Endometrium (tissue), 2 donors: Measurements from ENCODE around the gene USP15.

ENCODE experiments used
- FAIRE-seq: peaks from 2 replicates; lab custom pipeline; 2012; peaks lifted over from hg19 to GRCh38; lab: Jason Lieb, UNC
- donor health status: control.
- donor health status: control.

USP15 gene

DNA sequence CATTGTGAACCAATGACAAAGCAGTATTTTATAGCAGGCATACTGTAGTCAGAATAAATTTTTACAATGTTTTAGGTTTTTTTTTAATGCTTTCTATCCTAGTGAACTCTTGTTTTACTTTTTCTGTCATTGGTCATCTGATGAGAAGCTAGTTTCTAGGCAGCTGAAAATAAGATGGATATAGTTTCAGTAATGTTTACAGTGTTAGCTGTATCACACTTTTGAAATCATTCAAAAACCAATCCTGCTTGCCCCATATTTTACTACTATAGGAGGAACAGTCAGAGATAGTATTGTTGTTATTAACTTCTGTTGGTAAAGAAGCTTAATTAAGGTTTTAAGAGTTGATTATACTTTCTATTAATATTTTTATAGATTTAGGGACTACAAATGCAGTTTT lies 24.5 kb downstream of the USP15 start:
- no peak for FAIRE-seq

DNA sequence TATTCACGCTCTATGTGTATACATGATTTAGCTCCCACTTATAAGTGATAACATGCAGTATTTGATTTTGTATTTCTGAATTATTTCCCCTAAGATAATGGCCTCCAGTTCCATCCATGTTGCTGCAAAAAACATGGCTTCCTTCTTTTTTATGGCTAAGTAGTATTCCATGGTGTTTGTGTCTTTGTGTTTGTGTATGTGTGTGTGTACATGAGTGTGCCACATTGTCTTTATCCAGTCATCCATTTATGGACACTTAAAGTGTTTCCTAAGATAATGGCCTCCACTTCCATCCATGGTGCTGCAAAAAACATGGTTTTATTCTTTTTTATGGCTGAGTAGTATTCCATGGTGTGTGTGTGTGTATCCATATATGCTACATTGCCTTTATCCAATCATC lies 25.1 kb downstream of the USP15 start:
- FAIRE-seq, result no peak

DNA sequence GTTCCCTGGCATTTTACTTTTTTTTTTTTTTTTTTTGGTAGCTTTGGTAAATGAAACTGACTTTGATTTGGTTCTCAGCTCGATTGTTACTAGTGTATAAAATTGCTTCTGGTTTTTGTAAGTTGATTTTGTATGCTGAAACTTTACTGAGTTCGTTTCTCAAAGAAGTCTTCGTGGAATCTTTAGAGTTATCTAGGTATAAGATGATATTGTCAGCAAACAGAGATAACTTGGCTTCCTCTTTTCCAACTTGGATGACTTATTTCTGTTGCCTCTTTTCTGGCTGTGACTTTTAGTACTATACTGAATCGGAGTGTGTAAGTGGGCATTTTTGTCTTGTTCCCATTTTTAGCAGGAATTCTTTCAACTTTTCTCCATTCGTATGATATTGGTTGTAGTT lies 28.1 kb downstream of the USP15 start:
- no peak for FAIRE-seq

DNA sequence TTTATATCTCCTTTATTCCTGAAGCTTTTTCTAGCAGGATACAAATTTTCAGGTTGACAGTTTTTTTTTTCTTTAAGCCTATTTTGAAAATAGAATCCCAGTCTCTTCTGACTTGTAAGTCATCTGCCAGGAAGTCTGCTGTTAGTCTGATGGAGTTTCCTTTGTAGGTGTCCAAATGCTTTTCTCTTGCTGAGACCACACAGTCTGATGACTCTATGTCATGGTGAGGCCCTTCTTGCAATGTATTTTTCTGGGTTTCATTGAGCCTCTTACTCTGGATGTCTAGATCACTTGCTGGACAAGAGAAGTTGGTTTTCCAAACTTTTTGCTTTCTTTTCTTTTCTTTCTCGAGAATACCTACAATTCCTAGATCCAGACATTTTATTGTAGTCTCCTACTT lies 30.6 kb downstream of the USP15 start:
- FAIRE-seq, result no peak

DNA sequence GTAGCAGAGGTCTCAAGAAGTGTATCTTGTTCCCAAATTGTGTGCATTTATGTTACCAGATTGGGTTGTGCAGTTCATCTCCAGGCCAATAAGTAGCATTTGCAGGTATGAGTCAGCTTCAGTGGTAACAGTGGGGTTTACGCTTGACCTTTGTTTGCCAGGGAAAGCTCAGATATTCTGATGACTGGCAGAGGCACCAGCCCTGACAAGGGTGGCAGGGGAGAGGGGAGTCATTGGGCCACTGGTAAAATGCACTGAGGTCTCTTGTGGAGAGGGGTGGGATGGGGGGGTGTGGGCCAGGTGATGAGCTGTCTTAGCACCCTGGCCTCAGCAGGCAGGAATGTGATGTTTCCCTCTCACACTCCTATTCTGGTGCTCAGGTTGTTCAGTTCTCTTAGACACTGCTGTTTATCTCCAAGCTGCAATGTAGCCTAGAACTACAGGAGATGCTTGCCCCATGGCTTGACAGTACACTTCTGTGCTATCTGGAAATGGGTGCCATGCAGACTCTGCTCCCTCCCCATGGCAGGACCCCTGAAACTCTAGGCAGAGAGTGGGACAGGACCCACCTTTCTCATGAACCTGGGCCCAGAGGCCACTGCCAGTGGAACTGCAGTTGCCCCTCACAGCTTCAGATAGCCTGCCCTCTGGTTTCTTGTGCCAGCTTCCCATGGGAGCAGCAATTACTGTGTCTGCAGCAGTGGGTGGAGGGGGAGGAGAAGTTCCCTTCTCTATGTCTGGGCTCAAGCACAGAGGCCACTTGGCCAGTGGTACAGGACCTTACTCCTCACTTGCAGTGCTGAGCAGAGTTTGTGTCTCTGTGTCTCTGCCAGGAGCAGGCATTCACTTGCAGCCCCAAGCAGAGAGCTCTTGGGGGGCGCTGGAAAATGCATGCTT lies 31.9 kb downstream of the USP15 start:
- no peak for FAIRE-seq

DNA sequence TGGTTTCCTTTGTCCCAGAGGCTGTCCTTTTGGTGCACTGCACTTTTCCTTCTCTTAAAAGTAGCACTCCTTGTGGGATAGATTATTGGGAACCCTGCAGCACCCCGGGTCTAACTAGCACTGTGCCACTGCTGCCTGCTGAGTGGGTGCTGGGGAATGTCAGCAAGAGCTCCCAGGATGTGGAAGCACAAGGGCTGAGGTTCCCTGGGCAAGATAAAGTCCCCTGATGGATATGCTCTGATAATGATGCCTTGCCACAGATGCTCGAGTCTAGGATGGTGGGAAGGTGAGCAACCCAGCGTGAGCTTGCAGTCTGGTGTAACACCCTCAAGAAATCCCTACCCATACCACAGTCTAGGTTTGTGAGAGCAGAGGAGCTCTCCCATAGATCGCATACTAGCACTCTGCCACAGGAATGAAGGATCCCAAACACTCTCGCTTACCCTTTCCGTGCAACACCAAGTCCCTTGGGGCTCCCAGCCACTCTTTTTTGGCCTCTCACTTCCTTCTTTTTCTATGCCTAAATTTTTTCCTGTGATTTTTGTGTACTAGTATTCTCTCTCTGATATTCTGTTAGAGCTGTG lies 32.6 kb downstream of the USP15 start:
- FAIRE-seq, result no peak

DNA sequence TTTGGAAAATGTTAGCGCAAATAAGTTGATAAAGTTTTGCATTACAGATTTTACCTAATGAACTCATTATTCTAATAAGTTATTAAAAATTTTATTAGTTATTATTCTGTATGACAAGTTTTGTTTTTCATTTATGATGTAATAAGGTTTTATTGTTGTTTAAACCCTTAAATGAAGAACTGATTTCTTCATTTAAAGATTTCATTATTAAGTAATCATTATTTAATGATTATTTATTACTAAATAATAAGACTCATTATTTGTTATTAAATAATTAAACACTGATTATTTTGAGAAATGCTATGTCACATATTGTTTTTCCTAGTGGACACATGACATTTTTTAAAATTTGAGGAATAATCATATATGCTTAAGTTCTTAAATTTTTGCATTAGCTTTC lies 34.2 kb downstream of the USP15 start:
- peak; percentile 74 for FAIRE-seq

DNA sequence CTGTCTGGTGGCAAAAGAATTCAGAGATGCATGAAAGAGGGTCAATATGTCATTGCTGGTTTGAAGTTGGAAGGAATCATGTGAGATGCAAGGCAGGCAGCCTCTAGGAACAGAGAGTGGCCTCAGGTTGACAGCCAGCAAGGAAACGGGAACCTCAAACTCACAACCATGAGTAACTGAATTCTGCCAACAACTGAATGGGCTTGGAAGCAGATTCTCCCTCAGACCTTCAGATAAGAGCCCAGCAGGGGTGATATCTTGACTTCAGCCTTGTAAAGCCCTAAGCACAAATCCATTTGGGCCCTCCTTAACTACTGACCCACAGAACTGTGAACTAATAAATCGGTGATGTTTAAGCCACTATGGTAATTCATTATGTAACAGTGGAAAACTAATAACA lies 35.8 kb downstream of the USP15 start:
- FAIRE-seq, result no peak

DNA sequence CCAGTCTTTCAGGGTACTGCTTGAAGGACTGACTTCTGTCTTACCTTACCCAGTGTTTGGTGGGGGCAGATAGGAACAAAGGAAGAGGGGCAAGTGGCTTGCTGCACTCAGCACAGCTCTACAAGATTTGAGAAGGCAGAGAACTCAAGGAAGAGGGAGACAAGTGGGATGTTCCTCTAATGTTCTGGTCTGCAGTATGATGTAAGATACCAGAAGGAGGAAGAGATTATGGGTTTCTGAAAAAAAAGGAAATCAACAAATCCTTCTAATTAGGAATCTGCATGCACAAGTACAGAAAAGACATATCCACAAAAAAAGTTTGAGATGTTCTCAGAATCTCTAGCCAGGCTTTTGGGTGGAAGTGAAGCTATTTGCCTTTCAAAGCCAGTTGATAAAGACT lies 37.1 kb downstream of the USP15 start:
- no peak for FAIRE-seq

DNA sequence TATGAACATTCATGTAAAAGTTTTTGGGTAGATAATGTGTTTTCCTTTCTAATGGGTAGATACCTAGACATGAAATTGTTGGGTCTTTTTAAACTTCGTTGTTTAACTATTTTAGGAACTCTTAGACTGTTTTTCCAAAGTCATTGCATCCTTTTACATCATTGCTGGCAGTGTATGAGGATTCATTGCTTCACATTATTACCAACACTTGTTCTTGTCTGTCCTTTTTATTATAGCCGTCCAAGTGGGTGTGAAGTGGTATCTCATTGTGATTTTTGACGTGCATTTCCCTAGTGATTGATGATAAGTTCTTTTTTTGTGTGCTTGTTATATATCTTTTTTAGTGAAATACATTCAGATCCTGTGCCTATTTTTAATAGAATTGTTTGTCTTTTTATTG lies 39.4 kb downstream of the USP15 start:
- no peak for FAIRE-seq

DNA sequence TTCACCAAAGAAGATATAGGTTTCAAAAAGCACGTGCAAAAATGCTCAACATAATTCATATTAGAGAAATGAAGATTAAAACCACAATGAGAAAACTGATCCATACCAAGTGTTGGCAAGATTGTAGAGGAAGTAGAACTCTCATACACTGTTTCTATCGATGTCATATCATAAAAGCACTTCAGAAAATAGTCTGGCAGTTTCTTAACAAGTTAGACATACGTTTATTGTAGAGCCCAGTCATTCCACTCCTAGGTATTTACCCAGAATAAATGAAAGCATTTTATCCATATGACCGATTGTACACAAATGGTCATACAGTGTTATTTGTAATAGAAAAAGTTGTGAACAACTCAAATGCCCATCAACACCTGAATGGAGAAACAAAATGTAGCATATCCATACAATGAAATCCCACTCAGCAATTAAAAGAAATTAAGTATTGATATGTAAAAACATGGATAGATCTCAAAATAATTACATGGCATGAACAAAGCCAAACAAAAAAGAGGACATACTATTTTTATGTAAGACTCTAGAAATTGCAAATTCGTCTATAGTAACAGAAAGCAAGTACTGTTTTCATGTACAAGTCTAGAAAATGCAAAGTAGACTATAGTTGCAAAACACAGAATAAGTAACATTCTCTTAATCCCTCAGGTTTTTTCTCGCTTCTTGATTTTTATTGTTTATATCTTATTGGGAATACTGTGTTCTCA lies 41.0 kb downstream of the USP15 start:
- FAIRE-seq, result no peak

DNA sequence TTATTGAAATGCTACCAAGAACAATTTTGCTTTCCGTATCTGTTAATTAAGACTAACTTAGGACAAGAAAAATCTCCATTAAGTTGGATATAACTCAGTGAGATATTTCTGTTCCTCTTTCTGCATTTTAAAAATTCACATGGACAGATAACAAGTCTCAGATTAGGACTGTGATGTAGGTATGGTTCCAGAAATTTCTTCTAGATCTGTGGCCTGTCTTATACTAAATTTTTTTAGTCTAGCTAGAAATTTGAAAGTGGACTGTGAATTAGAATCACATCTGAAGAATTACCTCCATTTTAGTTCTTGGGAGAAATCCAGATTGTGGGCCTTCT lies 41.6 kb downstream of the USP15 start:
- no peak for FAIRE-seq

DNA sequence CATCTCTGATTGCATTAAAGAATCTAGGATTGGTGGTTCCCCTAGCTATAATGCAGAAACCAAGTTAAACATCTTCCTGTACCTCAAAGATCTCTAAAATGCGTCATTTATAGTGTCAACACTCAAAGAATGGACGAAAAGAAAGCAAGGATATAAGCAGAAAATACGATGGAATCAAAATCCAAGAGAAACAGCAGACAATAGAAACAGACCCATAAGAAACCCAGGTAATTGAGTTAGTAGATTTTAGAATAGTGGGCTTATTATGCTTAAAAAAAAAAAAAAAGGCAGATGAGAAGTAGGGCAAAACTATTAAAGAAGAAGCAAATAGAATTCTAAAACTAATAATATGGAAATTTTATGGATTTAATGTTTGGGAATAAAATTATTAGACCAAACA lies 44.4 kb downstream of the USP15 start:
- FAIRE-seq, result no peak

DNA sequence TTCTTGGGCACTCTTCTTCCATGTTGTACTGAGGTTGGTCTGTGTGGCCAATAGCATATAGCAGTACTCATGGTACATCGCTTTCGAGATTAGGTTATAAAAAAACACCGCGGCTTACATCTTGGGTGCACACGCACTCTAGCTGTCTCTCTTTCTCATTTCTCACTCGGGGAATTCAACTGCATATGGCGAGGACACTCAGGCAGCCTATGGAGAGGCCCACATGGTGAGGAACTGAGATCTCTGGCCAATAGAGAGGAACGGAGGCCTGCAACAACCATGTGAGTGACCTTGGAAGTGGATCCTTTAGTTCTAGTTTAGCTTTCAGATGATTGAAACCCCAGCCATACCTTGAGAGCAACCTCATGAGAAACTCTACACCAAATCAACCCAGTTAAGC lies 45.6 kb downstream of the USP15 start:
- FAIRE-seq, result no peak

DNA sequence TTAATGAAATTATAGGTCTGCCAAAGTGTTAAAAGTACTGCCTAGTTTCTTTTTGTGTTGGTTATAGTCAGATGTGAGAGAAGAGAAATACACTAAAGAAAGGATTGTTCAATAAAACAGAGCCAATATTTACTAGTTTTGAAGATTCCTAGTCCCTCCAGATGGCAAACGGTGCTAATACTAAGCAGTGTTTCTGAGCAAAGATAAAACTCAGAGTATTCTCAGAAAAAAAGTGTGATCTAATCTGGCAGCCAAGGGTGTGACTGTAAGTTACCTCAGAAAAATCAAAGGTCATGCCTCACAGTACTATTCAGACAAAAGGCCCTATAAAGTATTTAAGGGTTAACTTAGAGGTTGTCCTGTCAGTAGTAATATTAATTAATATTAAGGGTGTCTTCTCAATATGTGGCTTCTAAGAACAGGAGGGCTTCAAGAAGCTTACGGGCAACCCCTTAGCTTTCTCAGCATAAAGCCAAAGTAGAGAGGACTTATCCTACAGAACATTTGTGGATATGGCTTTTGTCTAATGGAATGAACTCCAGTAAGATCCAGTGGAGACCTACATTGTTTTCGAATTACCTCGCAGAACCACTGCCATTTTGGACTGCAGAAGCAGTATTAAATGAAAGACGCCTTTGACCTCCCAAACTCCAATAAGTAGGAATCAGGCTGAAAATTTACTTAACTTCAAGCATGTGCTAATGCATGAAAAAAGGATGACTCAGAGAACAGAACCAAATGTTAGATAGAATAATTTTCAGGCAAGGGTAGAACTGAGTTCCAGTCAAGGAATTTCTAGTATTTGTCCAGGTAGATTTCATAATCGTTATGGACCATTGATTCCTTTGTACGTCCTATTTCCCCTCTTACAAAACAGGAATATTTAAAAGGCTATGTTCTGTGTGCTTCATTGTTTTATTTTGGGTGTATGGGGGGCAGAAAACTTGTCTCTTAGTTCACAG lies 46.6 kb downstream of the USP15 start:
- no peak for FAIRE-seq

DNA sequence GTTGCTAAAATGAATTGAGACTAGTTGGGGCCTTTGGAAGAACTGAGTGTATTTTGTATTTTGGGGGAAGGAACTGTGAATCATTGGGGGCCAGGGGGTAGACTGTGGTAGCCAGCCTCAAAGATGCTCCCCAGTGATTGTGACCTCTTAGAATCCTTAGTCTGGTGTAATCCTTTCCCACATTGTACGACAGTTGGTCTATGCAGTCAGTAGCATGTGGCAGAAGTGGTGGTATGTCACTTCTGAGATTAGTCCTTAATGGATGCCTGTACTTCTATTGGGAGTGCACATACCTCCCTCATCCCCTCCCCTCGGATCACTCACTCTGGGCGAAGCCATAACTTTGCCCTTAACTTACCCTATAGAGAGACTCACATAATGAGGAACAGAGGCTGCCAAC lies 48.0 kb downstream of the USP15 start:
- no peak for FAIRE-seq

DNA sequence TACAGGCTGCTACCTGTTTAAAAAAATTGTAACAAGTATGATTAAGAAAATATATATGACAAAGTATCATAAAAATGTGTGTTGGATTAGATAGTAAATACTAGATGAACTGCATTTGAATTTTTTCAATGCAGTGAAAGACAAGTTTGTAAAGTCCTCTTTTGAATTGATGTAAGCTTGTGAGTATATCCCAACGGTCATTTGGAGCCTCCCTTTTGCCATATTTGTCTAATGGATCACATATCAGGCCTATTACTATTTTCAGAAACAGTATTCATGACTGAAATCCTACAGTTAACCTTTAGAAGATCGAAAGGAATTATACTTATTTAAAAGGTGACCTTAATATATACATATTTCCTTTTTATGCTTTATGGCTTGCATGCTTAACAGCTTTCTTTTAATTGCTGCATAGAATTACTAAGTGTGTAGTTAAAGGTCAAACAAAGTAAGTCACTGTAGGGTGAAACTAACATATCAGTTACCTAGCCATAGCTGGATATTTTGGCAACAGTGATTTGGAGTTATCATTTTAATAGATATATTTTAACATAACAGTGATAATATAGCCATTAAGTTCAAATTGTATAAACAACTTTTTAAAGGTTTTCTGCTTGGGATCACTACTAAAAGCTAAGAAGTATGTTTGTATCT lies 53.6 kb downstream of the USP15 start:
- no peak for FAIRE-seq

DNA sequence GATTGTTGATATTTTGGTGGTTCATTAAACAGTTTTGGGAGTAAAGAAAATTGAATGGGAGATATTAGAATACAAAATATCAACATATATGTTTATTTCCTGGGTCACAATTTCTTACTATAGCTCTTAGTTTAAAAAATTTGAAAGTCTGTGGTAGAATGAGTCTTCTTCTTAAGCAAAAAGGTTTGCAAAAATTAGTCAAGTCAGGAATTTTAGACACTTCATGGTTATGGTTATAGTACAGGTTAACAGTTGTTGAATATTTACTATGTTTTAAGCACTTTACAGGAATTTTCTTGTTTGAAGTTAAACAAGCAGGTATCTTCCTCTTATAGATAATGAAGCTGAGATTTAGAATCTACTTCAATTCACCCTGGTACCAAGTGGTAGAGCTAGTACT lies 56.8 kb downstream of the USP15 start:
- no peak for FAIRE-seq

DNA sequence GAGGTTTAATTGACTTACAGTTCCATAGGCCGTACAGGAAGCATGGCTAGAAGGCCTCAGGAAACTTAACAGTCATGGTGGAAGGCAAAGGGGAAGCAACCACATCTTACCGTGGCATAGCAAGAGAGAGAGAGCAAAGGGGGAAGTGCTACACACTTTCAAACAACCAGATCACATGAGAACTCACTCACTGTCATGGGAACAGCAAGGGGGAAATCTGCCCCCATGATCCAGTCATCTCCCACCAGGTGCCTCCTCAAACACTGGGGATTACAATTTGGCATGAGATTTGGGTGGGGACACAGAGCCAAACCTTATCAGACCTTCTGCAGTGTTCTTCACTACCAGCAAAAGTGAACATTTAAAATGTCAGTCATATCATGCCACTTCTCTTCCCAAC lies 58.9 kb downstream of the USP15 start:
- no peak for FAIRE-seq

DNA sequence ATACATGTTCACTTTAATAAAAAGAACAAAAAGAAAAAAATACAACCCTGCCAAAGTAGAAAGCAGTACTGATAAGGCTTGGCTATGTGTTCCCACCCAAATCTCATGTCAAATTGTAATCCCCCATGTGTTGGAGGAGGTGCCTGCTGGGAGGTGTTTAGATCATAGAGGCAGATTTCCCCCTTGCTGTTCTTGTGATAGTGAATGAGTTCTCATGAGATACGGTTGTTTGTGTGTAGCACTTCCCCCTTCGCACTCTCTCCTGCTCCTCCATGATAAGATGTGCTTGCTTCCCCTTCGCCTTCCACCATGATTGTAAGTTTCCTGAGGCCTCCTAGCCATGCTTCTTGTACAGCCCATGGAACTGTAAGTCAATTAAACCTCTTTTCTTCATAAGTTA lies 59.9 kb downstream of the USP15 start:
- no peak for FAIRE-seq

DNA sequence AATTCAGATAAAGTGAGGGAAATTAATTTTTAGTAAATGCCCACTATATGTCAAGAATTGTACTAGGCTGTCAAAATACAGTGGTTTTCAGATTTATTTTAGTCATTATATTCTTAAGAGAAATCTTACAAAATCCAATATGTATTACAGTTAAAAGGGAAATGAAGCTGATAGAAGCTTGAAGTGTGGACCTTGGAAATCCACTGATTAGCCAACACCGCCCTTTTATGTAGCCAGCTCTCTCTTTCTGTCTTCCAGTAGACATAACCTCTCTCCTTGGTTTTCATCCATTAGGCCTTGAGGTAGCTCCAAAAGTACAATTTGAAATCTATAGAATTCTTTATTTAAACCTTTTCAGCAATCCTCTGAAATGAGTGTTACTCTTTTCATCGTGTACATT lies 63.2 kb downstream of the USP15 start:
- FAIRE-seq, result no peak
